Measurements from ENCODE around the gene ATP11A.

The ATP11A gene

DNA sequence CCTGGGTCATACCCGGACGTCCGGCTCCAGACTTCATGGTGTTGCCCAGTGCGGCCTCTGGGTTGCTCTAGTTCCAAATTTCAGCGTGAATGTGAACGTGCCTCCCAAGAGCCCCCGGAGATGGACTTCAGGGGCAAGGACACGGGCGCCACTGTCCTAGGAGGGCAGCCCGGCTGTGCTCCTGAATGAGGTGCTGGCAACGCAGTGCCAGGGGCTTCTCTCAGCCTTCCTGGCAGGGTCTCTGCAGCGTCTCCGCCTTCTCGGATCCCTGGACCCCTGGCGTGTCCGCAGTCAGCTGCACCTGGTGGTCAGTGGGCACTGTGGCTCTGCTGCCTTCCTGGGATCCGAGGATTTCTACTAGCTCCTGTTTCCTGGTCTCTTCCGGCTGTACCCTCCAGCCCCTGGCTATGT lies 177.5 kb downstream of the ATP11A start:
- Histone ChIP-seq H3K9ac (ENCODE audit: low read length) (no peak overlapping the region), H3K27ac (ENCODE audit: low read length) (no peak overlapping the region)
- TF ChIP-seq, protein P1, sequence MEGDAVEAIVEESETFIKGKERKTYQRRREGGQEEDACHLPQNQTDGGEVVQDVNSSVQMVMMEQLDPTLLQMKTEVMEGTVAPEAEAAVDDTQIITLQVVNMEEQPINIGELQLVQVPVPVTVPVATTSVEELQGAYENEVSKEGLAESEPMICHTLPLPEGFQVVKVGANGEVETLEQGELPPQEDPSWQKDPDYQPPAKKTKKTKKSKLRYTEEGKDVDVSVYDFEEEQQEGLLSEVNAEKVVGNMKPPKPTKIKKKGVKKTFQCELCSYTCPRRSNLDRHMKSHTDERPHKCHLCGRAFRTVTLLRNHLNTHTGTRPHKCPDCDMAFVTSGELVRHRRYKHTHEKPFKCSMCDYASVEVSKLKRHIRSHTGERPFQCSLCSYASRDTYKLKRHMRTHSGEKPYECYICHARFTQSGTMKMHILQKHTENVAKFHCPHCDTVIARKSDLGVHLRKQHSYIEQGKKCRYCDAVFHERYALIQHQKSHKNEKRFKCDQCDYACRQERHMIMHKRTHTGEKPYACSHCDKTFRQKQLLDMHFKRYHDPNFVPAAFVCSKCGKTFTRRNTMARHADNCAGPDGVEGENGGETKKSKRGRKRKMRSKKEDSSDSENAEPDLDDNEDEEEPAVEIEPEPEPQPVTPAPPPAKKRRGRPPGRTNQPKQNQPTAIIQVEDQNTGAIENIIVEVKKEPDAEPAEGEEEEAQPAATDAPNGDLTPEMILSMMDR (IDR thresholded peaks at IDR 0.05; ENCODE audit: low read length): no peak
- no peak for TF ChIP-seq EZH2 (optimal IDR thresholded peaks at IDR 0.05; ENCODE audit: low read depth, low read length)
- no peak for TF ChIP-seq EZH2phosphoT487 (IDR thresholded peaks at IDR 0.05; ENCODE audit: low read length)

DNA sequence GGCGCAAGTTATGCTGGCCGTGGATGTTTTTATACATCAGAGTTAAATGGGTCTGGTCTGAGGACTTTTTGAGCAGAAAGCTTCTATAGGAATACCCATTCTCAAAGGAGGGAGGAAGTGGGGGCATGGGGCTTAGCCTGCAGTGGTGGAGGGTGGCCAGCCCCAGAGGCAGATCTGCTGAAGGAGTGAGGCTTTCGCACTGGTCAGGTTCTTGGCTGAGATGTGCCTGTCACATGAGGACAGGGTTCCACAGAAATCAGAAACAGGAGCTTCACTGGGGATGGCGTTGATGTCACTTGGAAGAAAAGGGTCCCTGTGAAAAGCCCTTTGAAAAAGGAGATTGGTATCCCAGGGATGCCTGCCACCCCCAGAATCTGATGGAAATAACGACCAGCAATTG lies 178.5 kb downstream of the ATP11A start:
- H3K4me2 ChIP-seq (ENCODE audit: low read depth, low read length): no peak overlapping the region
- no peaks in the 10 kb centered on the region for H4K20me1 ChIP-seq (ENCODE audit: insufficient read depth, low read length)
- H3K9me3 ChIP-seq (replicated peaks; ENCODE audit: insufficient read depth, low read length): no peaks in the 10 kb centered on the region
- DNase-seq: no peak
- H3K9me2 ChIP-seq (replicated peaks; ENCODE audit: insufficient read depth, low read length): no peaks in the 10 kb centered on the region
- H3K9ac ChIP-seq (ENCODE audit: low read length): no peak overlapping the region
- no peak overlapping the region for H3K27ac ChIP-seq (ENCODE audit: low read length)
- H3K79me2 ChIP-seq (ENCODE audit: low read length): no peaks in the 10 kb centered on the region
- no peak overlapping the region for H3K4me3 ChIP-seq (ENCODE audit: low read length)
- peaks cover 18% of the 10 kb centered on the region for H3F3A ChIP-seq (ENCODE audit: insufficient read depth, low read length)
- TF ChIP-seq EZH2 (optimal IDR thresholded peaks at IDR 0.05; ENCODE audit: low read depth, low read length) (no peak), EZH2phosphoT487 (IDR thresholded peaks at IDR 0.05; ENCODE audit: low read length) (no peak)
- TF ChIP-seq, protein P1 (IDR thresholded peaks at IDR 0.05; ENCODE audit: low read length): no peak
- no peaks in the 10 kb centered on the region for H3K27me3 ChIP-seq (replicated peaks; ENCODE audit: insufficient read depth, low read length)
- peaks cover 9% of the 10 kb centered on the region for H3K4me1 ChIP-seq (ENCODE audit: low read length)
- no peak overlapping the region for H2AFZ ChIP-seq (ENCODE audit: low read length)
- H3K36me3 ChIP-seq (replicated peaks; ENCODE audit: insufficient read depth, low read length): no peaks in the 10 kb centered on the region

More for the DNA sequence above, 177.5 kb downstream of the ATP11A start:
- Histone ChIP-seq H3K4me2 (ENCODE audit: low read depth, low read length) (no peak overlapping the region), H3F3A (ENCODE audit: insufficient read depth, low read length) (peaks cover 9% of the 10 kb centered on the region), H3K79me2 (ENCODE audit: low read length) (no peaks in the 10 kb centered on the region), H3K4me1 (ENCODE audit: low read length) (peaks cover 8% of the 10 kb centered on the region), H3K9me3 (replicated peaks; ENCODE audit: insufficient read depth, low read length) (no peaks in the 10 kb centered on the region), H4K20me1 (ENCODE audit: insufficient read depth, low read length) (no peaks in the 10 kb centered on the region), H3K27me3 (replicated peaks; ENCODE audit: insufficient read depth, low read length) (no peaks in the 10 kb centered on the region), H3K36me3 (replicated peaks; ENCODE audit: insufficient read depth, low read length) (no peaks in the 10 kb centered on the region), H3K9me2 (replicated peaks; ENCODE audit: insufficient read depth, low read length) (no peaks in the 10 kb centered on the region), H2AFZ (ENCODE audit: low read length) (no peak overlapping the region), H3K4me3 (ENCODE audit: low read length) (no peak overlapping the region)
- no peak for DNase-seq

DNA sequence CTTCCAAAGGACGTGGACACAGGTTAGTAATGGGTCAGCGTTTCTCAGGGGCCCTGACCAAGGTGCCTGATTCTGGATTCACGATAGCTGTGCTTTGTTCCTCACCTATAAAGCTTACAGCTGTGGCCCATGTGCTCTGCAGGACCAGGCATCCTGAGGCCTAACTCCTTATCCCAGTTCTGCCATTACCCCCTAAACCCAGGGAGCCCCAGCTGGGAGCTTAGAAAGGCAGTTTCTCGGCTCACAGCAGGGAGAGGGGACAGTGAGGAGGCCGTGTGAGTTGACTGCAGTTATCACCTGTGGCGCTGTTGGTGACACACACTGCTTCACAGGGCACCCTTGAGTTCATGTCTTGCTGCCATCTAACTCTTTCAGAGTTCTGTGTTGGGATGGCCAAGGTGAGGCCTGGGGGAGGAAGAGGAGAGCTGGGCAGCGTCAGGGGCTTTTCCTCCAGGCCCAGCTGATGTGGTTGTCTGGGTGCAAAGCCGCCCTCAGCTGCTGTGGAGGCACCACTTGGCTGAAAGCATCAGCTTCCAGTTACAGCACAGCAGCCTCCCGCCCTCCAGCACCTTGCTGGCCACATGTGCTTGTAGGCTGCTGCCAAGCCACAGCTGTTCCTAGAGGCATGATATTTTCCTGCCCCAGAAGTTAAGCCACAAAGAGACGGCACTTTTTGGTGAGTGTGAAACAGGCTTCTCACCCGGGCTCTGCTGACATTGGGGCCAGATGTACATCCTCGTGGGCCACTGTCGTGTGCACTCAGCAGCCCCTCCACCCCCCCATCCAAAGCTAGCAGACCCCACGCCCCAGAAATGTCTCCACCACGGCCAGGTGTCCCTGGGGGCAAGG lies 179.6 kb downstream of the ATP11A start:
- Histone ChIP-seq H3K9ac (ENCODE audit: low read length) (no peak overlapping the region), H3K27me3 (replicated peaks; ENCODE audit: insufficient read depth, low read length) (no peaks in the 10 kb centered on the region), H3K79me2 (ENCODE audit: low read length) (no peaks in the 10 kb centered on the region)

More for the DNA sequence above, 179.6 kb downstream of the ATP11A start:
- Histone ChIP-seq H4K20me1 (ENCODE audit: insufficient read depth, low read length) (no peaks in the 10 kb centered on the region), H3K36me3 (replicated peaks; ENCODE audit: insufficient read depth, low read length) (no peaks in the 10 kb centered on the region), H3F3A (ENCODE audit: insufficient read depth, low read length) (peaks cover 22% of the 10 kb centered on the region), H3K4me1 (ENCODE audit: low read length) (peaks cover 20% of the 10 kb centered on the region), H3K9me2 (replicated peaks; ENCODE audit: insufficient read depth, low read length) (no peaks in the 10 kb centered on the region), H2AFZ (ENCODE audit: low read length) (no peak overlapping the region), H3K4me3 (ENCODE audit: low read length) (no peak overlapping the region), H3K4me2 (ENCODE audit: low read depth, low read length) (no peak overlapping the region), H3K27ac (ENCODE audit: low read length) (no peak overlapping the region), H3K9me3 (replicated peaks; ENCODE audit: insufficient read depth, low read length) (no peaks in the 10 kb centered on the region)
- DNase-seq: no peak
- TF ChIP-seq EZH2phosphoT487 (IDR thresholded peaks at IDR 0.05; ENCODE audit: low read length) (no peak), EZH2 (optimal IDR thresholded peaks at IDR 0.05; ENCODE audit: low read depth, low read length) (no peak)
- TF ChIP-seq, protein P1 (IDR thresholded peaks at IDR 0.05; ENCODE audit: low read length): no peak
